Small intestine (tissue), 7 donors: ENCODE data around the gene TRIM41. TPM values are rescaled to one million over a fixed set of nuclear protein-coding genes. Genes with fewer than 3 reads are reported as not detected.
A peak's percentile ranks its signal among the peaks of the same experiment; 100 is the strongest.

Source experiments
- DNase-seq, 2 donors: peaks; one replicate each; pipeline versions ENCODE4 v3.0.0 to v3.0.0-alpha.2; 2013
- FAIRE-seq: peaks from 2 replicates; lab custom pipeline; 2012; peaks lifted over from hg19 to GRCh38; lab: Jason Lieb, UNC
- H3K27ac ChIP-seq, 3 donors: one replicate each; pipeline ENCODE4 v1.5.1; 2013; ENCODE audit warnings: low read length in 2 of 3, mild to moderate bottlenecking in 2 of 3, control low read depth in 1 of 3, inconsistent platforms in 1 of 3, low read depth in 1 of 3, moderate library complexity in 1 of 3
- H3K27me3 ChIP-seq, 3 donors: one replicate each; pipeline ENCODE4 v1.6.1; 2013; ENCODE audit warnings: low read length in 3 of 3, inconsistent platforms in 1 of 3; ENCODE audit not compliant: control insufficient read depth in 3 of 3, insufficient read depth in 3 of 3
- H3K36me3 ChIP-seq, 3 donors: one replicate each; pipeline ENCODE4 v1.6.1; 2013; ENCODE audit warnings: low read length in 3 of 3, inconsistent platforms in 1 of 3, low read depth in 1 of 3, mild to moderate bottlenecking in 1 of 3, moderate library complexity in 1 of 3; ENCODE audit not compliant: control insufficient read depth in 3 of 3, insufficient read depth in 2 of 3
- H3K4me1 ChIP-seq, 3 donors: one replicate each; pipeline ENCODE4 v1.6.1; 2013; ENCODE audit warnings: low read length in 2 of 3, inconsistent platforms in 1 of 3, low read depth in 1 of 3, mild to moderate bottlenecking in 1 of 3, moderate library complexity in 1 of 3; ENCODE audit not compliant: control insufficient read depth in 3 of 3, insufficient read depth in 2 of 3
- H3K4me3 ChIP-seq, 3 donors: one replicate each; pipeline ENCODE4 v1.5.1; 2013; ENCODE audit warnings: low read length in 3 of 3, control low read depth in 1 of 3, inconsistent platforms in 1 of 3, low read depth in 1 of 3, mild to moderate bottlenecking in 1 of 3, moderate library complexity in 1 of 3
- H3K9me3 ChIP-seq, 2 donors: one replicate each; pipeline ENCODE4 v1.6.1; 2013; ENCODE audit warnings: low read depth in 1 of 2, low read length in 1 of 2; ENCODE audit not compliant: control insufficient read depth in 2 of 2, insufficient read depth in 1 of 2
- WGBS, 3 donors: extraction: QIAGEN DNeasy Blood & Tissue Kit; methylation state at CpG; one replicate each; pipeline ENCODE4 v1.1.7; 2013; 5-methylcytosine and 5-hydroxymethylcytosine counted together
- polyA plus RNA-seq, 4 donors: library from polyadenylated mRNA; stranded (reverse) in 3 of 4; unstranded in 1 of 4; fragments of 200-250 nt in 3 of 4; fragments of 120-200 nt in 1 of 4; gene quantifications; one replicate each; pipeline versions ENCODE4 v1.2.1 to v1.2.3, GENCODE V29; 2013
- donor health status: healthy with polysubstance abuse.
- donor health status: control.
- donor health status: control.
- donor health status: Bipolar disorder and iron deficiency.
- donor health status: healthy.

TRIM41 gene
- polyA plus RNA-seq, 4 donors = 19.2 to 25.0 (median 21.6) TPM

GRCh38 chr5:181241393-181241975 lies 18.4 kb downstream of the TRIM41 start:
- H3K9me3 ChIP-seq = no peaks in the 10 kb centered on the region
- H3K27me3 ChIP-seq = no peaks in the 10 kb centered on the region
- no peak for FAIRE-seq
- DNase-seq = peak in 1 of 2 donors; percentile 51
- WGBS, 3 donors = 22 to 32% (median 25%) methylated on average over 5 to 6 of the region's 6 CpGs
- peak overlapping the region in 2 of 3 donors; percentile 4 to 95 for H3K27ac ChIP-seq
- H3K4me3 ChIP-seq = no peak overlapping the region
- H3K36me3 ChIP-seq = peaks cover 19 to 63% (median 29%) of the 10 kb centered on the region in 3 donors
- peaks cover 6 to 21% (median 12%) of the 10 kb centered on the region in 3 donors for H3K4me1 ChIP-seq

DNA sequence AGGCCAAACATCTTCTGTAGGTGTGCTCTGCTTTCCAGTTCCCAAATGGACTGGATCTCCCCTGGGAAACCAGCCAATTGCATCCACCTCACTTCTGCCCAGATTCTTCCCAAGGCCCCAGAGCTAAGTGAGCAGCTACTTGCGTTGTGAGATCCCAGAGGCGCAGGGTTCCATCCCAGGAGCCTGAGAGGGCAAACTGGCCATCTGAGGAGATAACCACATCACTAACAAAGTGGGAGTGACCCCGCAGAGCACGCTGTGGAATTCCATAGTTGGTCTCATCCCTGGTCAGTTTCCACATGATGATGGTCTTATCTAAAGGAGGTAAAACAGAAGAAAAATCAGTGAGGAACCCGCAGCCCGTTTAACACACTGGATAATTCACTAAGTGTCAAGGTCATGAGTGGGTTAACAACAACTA lies 19.0 kb downstream of the TRIM41 start:
- Histone ChIP-seq H3K4me1 (peaks cover 6 to 21% (median 12%) of the 10 kb centered on the region in 3 donors), H3K27me3 (no peaks in the 10 kb centered on the region), H3K36me3 (peaks cover 15 to 59% (median 24%) of the 10 kb centered on the region in 3 donors), H3K27ac (peak overlapping the region in 2 of 3 donors; percentile 4 to 95), H3K9me3 (no peaks in the 10 kb centered on the region), H3K4me3 (peak overlapping the region in 2 of 3 donors; percentile 83 to 97)
- DNase-seq (no peak), FAIRE-seq (no peak)
- 17 to 30% (median 25%) methylated on average over 6 of the region's 6 CpGs for WGBS, 3 donors

DNA sequence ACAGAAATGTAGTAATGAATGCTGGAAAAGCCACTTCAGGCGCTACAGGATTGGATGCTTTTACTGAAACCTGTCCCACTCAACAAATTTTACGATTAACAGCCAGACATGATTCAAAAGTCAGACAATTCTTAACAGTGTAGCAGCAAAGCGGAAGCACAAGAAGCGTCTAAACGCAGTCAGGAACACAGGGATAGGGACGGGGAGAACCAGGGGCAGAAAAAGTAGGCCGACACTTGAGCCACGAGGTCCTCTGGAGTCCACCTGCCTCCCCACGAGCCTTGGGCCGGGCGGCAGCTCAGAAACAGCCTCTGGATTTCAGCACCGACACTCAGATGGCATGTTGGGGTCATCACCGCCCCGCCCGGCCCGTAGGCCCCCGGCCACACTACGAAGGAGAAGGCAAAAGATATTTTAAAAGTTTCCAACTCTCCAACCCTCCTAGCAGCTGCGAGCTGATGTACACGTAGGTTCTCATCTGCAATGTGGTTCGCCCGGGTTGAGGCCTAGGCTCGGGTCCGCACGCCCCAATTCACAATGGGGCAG lies 20.0 kb downstream of the TRIM41 start:
- H3K9me3 ChIP-seq = no peaks in the 10 kb centered on the region
- peak overlapping the region; percentile 80 to 97 (median 83) for H3K4me3 ChIP-seq
- peaks cover 7 to 26% (median 12%) of the 10 kb centered on the region in 3 donors for H3K4me1 ChIP-seq
- peak overlapping the region; percentile 72 to 99 (median 95) for H3K27ac ChIP-seq
- WGBS, 3 donors = 0 to 1% (median 1%) methylated on average over 24 to 25 of the region's 25 CpGs
- no peak for DNase-seq
- FAIRE-seq = no peak
- H3K27me3 ChIP-seq = no peaks in the 10 kb centered on the region
- peaks cover 6 to 54% (median 14%) of the 10 kb centered on the region in 3 donors for H3K36me3 ChIP-seq

- peaks cover 10 to 29% (median 12%) of the 10 kb centered on the region in 3 donors for H3K4me1 ChIP-seq
- 0 to 1% (median 1%) methylated on average over 50 of the region's 50 CpGs for WGBS, 3 donors
- H3K36me3 ChIP-seq = peaks cover 6 to 49% (median 13%) of the 10 kb centered on the region in 3 donors
- no peaks in the 10 kb centered on the region for H3K27me3 ChIP-seq
- peak within 1 kb of the TSS; percentile 72 to 99 (median 95) for H3K27ac ChIP-seq
- H3K4me3 ChIP-seq = peak within 1 kb of the TSS; percentile 80 to 97 (median 83)
- DNase-seq (peak; percentile 89 to 97), FAIRE-seq (no peak)
- no peaks in the 10 kb centered on the region for H3K9me3 ChIP-seq
These were observed 20.7 kb downstream of the TRIM41 start, which contains the start of gene RACK1 for GRCh38 chr5:181243564-181244343. Gene RACK1 (minus strand): TSS chr5:181243906. CDS start chr5:181243800, 106 bp downstream.

DNA sequence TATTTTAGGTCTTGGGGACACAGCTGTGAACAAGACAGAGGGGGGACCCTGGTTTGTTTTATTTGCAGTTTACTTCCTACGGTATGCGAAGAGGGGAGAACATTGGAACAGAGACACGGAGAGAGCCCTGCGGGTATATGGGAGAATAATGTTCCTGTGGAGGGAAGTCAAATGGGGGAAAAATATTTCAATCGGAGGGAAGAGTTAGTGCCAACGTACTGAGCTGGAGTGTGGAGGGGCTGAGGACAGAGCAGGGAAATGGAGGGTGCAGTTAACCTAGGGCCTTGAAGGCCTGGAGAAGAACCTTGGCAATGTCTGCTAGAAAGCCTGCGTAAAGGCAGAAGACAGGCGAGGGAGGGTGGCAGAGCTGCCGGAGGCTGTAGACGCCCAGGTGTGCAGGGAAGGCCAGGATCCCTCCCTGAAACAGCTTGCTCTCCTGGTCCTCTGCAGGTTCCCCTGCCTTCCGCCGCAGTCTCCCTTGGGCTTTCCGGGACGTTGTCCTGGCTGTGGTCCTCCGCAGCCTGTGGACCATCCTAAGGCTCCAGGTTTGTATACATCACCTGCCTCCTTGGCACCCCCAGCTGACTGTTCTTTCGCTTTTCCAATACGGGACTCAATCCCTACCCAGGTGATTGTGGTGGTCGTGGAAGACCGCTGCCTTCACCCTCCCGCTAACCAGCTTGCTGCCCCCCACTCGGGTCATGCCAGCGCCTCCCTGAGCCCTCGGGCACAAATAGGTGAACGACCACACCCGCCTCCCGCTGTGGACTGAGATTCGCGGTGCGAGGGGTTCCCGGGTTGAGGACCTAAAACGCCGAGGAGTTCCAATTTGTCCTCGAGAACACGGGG lies 22.6 kb downstream of the TRIM41 start:
- DNase-seq = no peak
- FAIRE-seq = no peak
- peaks cover 10 to 29% (median 20%) of the 10 kb centered on the region in 3 donors for H3K4me1 ChIP-seq

DNA sequence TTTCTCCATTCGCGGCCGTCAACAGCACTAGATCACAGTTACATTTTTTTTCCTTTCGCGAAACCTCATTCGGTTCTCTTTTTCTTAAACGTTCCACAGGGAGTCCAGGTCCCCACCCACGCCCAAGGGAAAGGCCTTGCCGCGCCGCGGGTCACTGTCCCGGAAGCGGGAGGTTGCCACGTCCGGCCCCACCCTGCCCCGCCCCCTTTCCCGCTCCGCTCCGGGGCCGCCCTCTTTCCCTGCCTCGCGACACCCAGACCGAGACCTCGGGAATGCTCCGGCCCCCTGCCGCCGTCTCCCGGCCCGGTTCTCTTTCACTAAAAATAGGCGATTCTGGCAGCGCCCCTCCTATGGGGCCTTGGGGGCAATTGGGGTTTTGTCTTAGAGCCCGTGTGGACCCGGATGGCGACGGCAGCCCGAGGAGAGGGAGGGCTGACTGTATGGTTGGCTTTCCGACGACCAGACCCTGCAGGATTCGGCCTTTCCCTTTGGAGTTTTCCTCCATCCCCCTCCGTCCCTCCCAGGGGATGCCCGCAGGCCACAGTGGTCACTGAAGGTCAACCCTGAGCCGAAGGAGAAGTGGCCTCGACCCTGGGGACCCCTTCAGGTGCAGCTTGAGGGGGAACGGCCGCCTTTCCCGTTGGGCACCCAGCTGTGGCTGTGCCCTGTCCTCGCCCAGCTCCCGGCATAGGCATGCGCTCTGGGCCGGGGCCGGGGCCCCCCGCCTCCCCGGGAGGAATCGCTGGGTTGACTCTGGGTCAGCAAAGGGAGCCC lies 23.4 kb downstream of the TRIM41 start:
- DNase-seq (peak; percentile 90 to 96), FAIRE-seq (no peak)
- H3K36me3 ChIP-seq = peaks cover 1 to 29% (median 5%) of the 10 kb centered on the region in 3 donors
- 0 to 1% (median 0%) methylated on average over 54 to 55 of the region's 55 CpGs for WGBS, 3 donors
- no peaks in the 10 kb centered on the region for H3K27me3 ChIP-seq
- H3K4me1 ChIP-seq = peaks cover 10 to 27% (median 18%) of the 10 kb centered on the region in 3 donors
- peak overlapping the region; percentile 96 to 99 (median 99) for H3K27ac ChIP-seq
- H3K4me3 ChIP-seq = peak overlapping the region; percentile 52 to 77 (median 61)
- no peaks in the 10 kb centered on the region for H3K9me3 ChIP-seq

More for the DNA sequence above, 22.6 kb downstream of the TRIM41 start:
- no peaks in the 10 kb centered on the region for H3K27me3 ChIP-seq
- WGBS, 3 donors = 28 to 37% (median 32%) methylated on average over 34 of the region's 34 CpGs
- H3K36me3 ChIP-seq = peaks cover 2 to 31% (median 11%) of the 10 kb centered on the region in 3 donors
- H3K4me3 ChIP-seq = peak overlapping the region; percentile 52 to 77 (median 61)
- H3K27ac ChIP-seq = peak overlapping the region; percentile 96 to 99 (median 99)
- H3K9me3 ChIP-seq = no peaks in the 10 kb centered on the region

DNA sequence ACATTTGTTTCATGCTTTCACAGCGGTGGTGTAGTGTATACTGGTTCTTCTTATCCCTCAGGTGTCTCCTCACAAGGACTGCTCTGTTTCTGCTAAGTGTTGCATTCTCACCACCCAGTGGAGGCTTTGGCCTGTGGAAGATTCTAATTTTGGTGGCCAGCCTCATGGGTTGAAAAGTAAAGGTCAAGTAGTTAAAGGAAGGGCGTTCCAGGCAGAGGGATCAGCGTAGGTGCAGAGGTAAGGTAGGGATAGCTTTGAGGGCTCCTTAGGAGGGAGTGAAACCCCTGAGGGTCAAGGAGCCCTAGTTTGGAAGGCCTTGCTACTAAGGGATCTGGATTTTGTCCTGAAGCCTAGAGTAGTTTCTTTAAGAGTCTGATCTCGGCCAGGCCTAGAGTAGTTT lies 25.2 kb downstream of the TRIM41 start:
- Histone ChIP-seq H3K9me3 (no peaks in the 10 kb centered on the region), H3K27ac (peak overlapping the region in 1 of 3 donors; percentile 47), H3K27me3 (no peaks in the 10 kb centered on the region), H3K4me3 (peak overlapping the region in 2 of 3 donors; percentile 61 to 77), H3K36me3 (peaks cover 0 to 15% (median 2%) of the 10 kb centered on the region in 3 donors), H3K4me1 (peaks cover 14 to 19% (median 15%) of the 10 kb centered on the region in 3 donors)
- no peak for DNase-seq
- 58 to 71% (median 64%) methylated on average over 4 of the region's 4 CpGs for WGBS, 3 donors
- no peak for FAIRE-seq
